WTC11 (cell line): ENCODE data around the gene SCN9A. TPM values are rescaled to one million over a fixed set of nuclear protein-coding genes. Genes with fewer than 3 reads are reported as not detected.

ENCODE experiments used
- ATAC-seq: fragments of 200-7000 bp; cut with Tn5 transposase; 2 replicates; pipeline ENCODE4 v1.10.0; 2021; ENCODE audit warnings: mild to moderate bottlenecking, moderate library complexity
- CTCF ChIA-PET: fragments of 300-600 bp; sonication (Branson Sonifier 250); formaldehyde crosslinking; loops from one replicate; lab custom pipeline; 2021; ENCODE audit warnings: antibody characterized with exemption; lab: Charles Lee
- POLR2A ChIA-PET: fragments of 350-600 bp; sonication (Branson Sonifier 250); formaldehyde crosslinking; loops from one replicate; lab custom pipeline; 2021; ENCODE audit warnings: antibody characterized with exemption; lab: Charles Lee
- DNase-seq: peaks from one replicate; pipeline ENCODE4 v3.0.0; 2021; ENCODE audit warnings: low spot score
- H3K27ac Mint-ChIP-seq: 2 replicates; pipeline ENCODE4 v1.8.0; 2021; ENCODE audit warnings: mixed read lengths
- H3K27me3 Mint-ChIP-seq: 2 replicates; pipeline ENCODE4 v1.8.0; 2021; ENCODE audit warnings: low read depth, mild to moderate bottlenecking, moderate library complexity, mixed read lengths
- H3K36me3 Mint-ChIP-seq: 2 replicates; pipeline ENCODE4 v1.8.0; 2021; ENCODE audit warnings: mixed read lengths
- H3K4me1 Mint-ChIP-seq: 2 replicates; pipeline ENCODE4 v1.8.0; 2022; ENCODE audit warnings: mixed read lengths
- H3K4me3 Mint-ChIP-seq: 2 replicates; pipeline ENCODE4 v1.8.0; 2021; ENCODE audit warnings: mild to moderate bottlenecking, moderate library complexity, mixed read lengths
- H3K9me3 Mint-ChIP-seq: 2 replicates; pipeline ENCODE4 v1.8.0; 2021; ENCODE audit warnings: mixed read lengths
- ATF6 ChIP-seq: sonication (generic); formaldehyde crosslinking; IDR thresholded peaks from 2 replicates; pipeline ENCODE4 v1.8.1; 2023; ENCODE audit warnings: mild to moderate bottlenecking, missing genetic modification reagents
- CREB1 ChIP-seq: sonication (generic); formaldehyde crosslinking; IDR thresholded peaks from 2 replicates; pipeline ENCODE4 v1.8.0; 2023; ENCODE audit warnings: mild to moderate bottlenecking, missing genetic modification reagents
- ELF4 ChIP-seq: sonication (generic); formaldehyde crosslinking; IDR thresholded peaks from 2 replicates; pipeline ENCODE4 v1.8.1; 2022; ENCODE audit warnings: low read depth, mild to moderate bottlenecking, moderate library complexity, missing genetic modification reagents
- GTF2I ChIP-seq: fragments of 250-450 bp; sonication (Bioruptor Pico); conservative IDR thresholded peaks from 2 replicates; pipeline ENCODE4 v1.4.0; 2021; ENCODE audit warnings: mild to moderate bottlenecking
- IRF2 ChIP-seq: sonication (generic); formaldehyde crosslinking; IDR thresholded peaks from 2 replicates; pipeline ENCODE4 v1.8.0; 2022; ENCODE audit warnings: low read depth, missing genetic modification reagents, borderline replicate concordance
- JUN ChIP-seq: sonication (generic); formaldehyde crosslinking; IDR thresholded peaks from 2 replicates; pipeline ENCODE4 v1.8.0; 2023; ENCODE audit warnings: mild to moderate bottlenecking, missing genetic modification reagents
- NFATC4 ChIP-seq: fragments of 250-450 bp; sonication (Bioruptor Pico); IDR thresholded peaks from 2 replicates; pipeline ENCODE4 v1.9.0; 2021; ENCODE audit warnings: mild to moderate bottlenecking
- NFE2L1 ChIP-seq: sonication (generic); formaldehyde crosslinking; IDR thresholded peaks from 2 replicates; pipeline ENCODE4 v1.8.1; 2023; ENCODE audit warnings: missing genetic modification reagents
- OVOL2 ChIP-seq: fragments of 250-450 bp; sonication (Bioruptor Pico); IDR thresholded peaks from 2 replicates; pipeline ENCODE4 v1.9.0; 2021; ENCODE audit warnings: mild to moderate bottlenecking, borderline replicate concordance
- SP1 ChIP-seq: sonication (generic); formaldehyde crosslinking; conservative IDR thresholded peaks from 2 replicates; pipeline ENCODE4 v1.8.1; 2022; ENCODE audit warnings: missing genetic modification reagents
- TP53 ChIP-seq: sonication (generic); formaldehyde crosslinking; IDR thresholded peaks from 2 replicates; pipeline ENCODE4 v1.8.1; 2023; ENCODE audit warnings: mild to moderate bottlenecking, missing genetic modification reagents
- total RNA-seq: library from RNA; stranded (reverse); gene quantifications from 3 replicates; pipeline ENCODE4 v1.2.3, GENCODE V29; 2021
- TF ChIP-seq, protein P1 (sequence below): fragments of 250-450 bp; sonication (Bioruptor Pico); IDR thresholded peaks from 2 replicates; pipeline ENCODE4 v1.9.0; 2021; ENCODE audit warnings: mild to moderate bottlenecking
- TF ChIP-seq, protein P2 (sequence below): sonication (generic); formaldehyde crosslinking; IDR thresholded peaks from 2 replicates; pipeline ENCODE4 v1.8.1; 2023; ENCODE audit warnings: mild to moderate bottlenecking, moderate library complexity, missing genetic modification reagents
- TF ChIP-seq, protein P3 (sequence below): sonication (generic); formaldehyde crosslinking; IDR thresholded peaks from 2 replicates; pipeline ENCODE4 v1.8.1; 2022; ENCODE audit warnings: missing genetic modification reagents, borderline replicate concordance
- TF ChIP-seq, protein P4 (sequence below): sonication (generic); formaldehyde crosslinking; IDR thresholded peaks from 2 replicates; pipeline ENCODE4 v1.8.0; 2023; ENCODE audit warnings: missing genetic modification reagents
- TF ChIP-seq, protein P5 (sequence below): sonication (generic); formaldehyde crosslinking; IDR thresholded peaks from 2 replicates; pipeline ENCODE4 v1.8.1; 2023; ENCODE audit warnings: mild to moderate bottlenecking, missing genetic modification reagents, borderline replicate concordance
- TF ChIP-seq, protein P6 (sequence below): fragments of 250-450 bp; sonication (Bioruptor Pico); IDR thresholded peaks from 2 replicates; pipeline ENCODE4 v1.9.0; 2021; ENCODE audit warnings: moderate library complexity, mild to moderate bottlenecking, inconsistent platforms, borderline replicate concordance

SCN9A gene
- total RNA-seq, 1 experiment from 2014 or later: 7.3 TPM

DNA sequence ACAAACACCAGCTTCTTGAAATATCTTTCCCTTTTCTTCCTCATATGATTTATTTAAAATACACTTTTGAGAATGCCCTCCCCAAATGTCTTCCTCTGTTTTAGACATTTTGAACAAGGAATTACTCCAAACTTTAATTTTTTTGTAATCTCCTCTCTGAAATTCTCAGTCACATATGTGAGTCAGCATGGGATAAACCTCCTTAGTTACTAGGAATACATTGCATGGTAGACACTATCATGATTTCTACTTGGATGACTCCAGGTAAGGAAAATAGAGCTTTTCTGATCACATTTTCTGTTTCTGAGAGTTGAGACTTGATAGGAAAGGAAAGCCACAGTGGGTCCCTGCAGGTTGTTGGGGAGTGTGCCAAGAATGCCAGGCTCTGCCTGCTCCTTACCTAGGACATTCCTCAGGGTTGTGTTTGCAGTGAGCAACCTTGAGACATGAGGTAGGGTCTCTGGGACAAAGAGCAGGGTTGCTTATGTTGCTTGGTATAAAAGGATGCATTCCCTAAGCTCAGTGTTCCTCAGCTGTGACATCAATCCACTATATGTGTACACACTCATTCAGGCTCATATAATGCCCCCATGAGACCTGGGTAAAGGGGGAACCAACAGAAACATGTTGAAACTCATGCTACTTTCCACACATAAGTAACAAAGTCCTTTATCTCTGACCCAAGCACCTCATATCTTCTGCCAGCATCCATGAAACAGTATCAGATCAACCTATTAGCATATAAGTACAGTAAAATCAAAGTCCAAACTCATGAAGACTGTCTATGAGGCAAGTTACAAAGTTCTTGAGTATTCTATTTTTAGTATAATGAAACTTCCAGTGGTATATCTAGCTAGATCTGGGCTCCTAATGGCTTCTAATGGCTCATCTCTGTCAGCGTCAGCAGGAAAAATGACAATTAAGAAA is 135.1 kb downstream of the SCN9A start:
- TF ChIP-seq NFE2L1 (CRISPR knock-in tag) (no peak), IRF2 (no peak), JUN (no peak), SP1 (CRISPR knock-in tag) (no peak), ATF6 (CRISPR knock-in tag) (no peak), CREB1 (CRISPR knock-in tag) (no peak), GTF2I (CRISPR knock-in tag) (no peak)
- TF ChIP-seq, protein P1, sequence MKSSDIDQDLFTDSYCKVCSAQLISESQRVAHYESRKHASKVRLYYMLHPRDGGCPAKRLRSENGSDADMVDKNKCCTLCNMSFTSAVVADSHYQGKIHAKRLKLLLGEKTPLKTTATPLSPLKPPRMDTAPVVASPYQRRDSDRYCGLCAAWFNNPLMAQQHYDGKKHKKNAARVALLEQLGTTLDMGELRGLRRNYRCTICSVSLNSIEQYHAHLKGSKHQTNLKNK (CRISPR knock-in tag): no peak
- TF ChIP-seq, protein P2, sequence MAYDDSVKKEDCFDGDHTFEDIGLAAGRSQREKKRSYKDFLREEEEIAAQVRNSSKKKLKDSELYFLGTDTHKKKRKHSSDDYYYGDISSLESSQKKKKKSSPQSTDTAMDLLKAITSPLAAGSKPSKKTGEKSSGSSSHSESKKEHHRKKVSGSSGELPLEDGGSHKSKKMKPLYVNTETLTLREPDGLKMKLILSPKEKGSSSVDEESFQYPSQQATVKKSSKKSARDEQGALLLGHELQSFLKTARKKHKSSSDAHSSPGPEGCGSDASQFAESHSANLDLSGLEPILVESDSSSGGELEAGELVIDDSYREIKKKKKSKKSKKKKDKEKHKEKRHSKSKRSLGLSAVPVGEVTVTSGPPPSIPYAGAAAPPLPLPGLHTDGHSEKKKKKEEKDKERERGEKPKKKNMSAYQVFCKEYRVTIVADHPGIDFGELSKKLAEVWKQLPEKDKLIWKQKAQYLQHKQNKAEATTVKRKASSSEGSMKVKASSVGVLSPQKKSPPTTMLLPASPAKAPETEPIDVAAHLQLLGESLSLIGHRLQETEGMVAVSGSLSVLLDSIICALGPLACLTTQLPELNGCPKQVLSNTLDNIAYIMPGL (CRISPR knock-in tag): no peak
- ChIA-PET POLR2A (no interaction called here), CTCF (no interaction called here)
- no peaks in the 10 kb centered on the region for H3K27me3 Mint-ChIP-seq
- no peaks in the 10 kb centered on the region for H3K9me3 Mint-ChIP-seq
- peaks cover 11% of the 10 kb centered on the region for H3K4me1 Mint-ChIP-seq
- DNase-seq (no peak), ATAC-seq (no peak)
- H3K36me3 Mint-ChIP-seq: no peaks in the 10 kb centered on the region
- no peak overlapping the region for H3K4me3 Mint-ChIP-seq
- no peak overlapping the region for H3K27ac Mint-ChIP-seq

- ATAC-seq: peak; percentile 38; the same call in 1 of the 2 replicates
- Mint-ChIP-seq H3K36me3 (no peaks in the 10 kb centered on the region), H3K27me3 (no peaks in the 10 kb centered on the region), H3K4me1 (peaks cover 11% of the 10 kb centered on the region), H3K27ac (no peak overlapping the region), H3K4me3 (no peak overlapping the region), H3K9me3 (no peaks in the 10 kb centered on the region)
- ChIA-PET POLR2A (no interaction called here), CTCF (no interaction called here)
- no peak for DNase-seq
- TF ChIP-seq, protein P3, sequence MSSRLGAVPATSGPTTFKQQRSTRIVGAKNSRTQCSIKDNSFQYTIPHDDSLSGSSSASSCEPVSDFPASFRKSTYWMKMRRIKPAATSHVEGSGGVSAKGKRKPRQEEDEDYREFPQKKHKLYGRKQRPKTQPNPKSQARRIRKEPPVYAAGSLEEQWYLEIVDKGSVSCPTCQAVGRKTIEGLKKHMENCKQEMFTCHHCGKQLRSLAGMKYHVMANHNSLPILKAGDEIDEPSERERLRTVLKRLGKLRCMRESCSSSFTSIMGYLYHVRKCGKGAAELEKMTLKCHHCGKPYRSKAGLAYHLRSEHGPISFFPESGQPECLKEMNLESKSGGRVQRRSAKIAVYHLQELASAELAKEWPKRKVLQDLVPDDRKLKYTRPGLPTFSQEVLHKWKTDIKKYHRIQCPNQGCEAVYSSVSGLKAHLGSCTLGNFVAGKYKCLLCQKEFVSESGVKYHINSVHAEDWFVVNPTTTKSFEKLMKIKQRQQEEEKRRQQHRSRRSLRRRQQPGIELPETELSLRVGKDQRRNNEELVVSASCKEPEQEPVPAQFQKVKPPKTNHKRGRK: no peak
- TF ChIP-seq ATF6 (CRISPR knock-in tag) (no peak), NFE2L1 (CRISPR knock-in tag) (no peak), ELF4 (CRISPR knock-in tag) (no peak), TP53 (no peak), OVOL2 (CRISPR knock-in tag) (no peak), NFATC4 (CRISPR knock-in tag) (no peak)
- TF ChIP-seq, protein P4, sequence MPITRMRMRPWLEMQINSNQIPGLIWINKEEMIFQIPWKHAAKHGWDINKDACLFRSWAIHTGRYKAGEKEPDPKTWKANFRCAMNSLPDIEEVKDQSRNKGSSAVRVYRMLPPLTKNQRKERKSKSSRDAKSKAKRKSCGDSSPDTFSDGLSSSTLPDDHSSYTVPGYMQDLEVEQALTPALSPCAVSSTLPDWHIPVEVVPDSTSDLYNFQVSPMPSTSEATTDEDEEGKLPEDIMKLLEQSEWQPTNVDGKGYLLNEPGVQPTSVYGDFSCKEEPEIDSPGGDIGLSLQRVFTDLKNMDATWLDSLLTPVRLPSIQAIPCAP (CRISPR knock-in tag): no peak
- TF ChIP-seq, protein P5, sequence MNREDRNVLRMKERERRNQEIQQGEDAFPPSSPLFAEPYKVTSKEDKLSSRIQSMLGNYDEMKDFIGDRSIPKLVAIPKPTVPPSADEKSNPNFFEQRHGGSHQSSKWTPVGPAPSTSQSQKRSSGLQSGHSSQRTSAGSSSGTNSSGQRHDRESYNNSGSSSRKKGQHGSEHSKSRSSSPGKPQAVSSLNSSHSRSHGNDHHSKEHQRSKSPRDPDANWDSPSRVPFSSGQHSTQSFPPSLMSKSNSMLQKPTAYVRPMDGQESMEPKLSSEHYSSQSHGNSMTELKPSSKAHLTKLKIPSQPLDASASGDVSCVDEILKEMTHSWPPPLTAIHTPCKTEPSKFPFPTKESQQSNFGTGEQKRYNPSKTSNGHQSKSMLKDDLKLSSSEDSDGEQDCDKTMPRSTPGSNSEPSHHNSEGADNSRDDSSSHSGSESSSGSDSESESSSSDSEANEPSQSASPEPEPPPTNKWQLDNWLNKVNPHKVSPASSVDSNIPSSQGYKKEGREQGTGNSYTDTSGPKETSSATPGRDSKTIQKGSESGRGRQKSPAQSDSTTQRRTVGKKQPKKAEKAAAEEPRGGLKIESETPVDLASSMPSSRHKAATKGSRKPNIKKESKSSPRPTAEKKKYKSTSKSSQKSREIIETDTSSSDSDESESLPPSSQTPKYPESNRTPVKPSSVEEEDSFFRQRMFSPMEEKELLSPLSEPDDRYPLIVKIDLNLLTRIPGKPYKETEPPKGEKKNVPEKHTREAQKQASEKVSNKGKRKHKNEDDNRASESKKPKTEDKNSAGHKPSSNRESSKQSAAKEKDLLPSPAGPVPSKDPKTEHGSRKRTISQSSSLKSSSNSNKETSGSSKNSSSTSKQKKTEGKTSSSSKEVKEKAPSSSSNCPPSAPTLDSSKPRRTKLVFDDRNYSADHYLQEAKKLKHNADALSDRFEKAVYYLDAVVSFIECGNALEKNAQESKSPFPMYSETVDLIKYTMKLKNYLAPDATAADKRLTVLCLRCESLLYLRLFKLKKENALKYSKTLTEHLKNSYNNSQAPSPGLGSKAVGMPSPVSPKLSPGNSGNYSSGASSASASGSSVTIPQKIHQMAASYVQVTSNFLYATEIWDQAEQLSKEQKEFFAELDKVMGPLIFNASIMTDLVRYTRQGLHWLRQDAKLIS: no peak
- TF ChIP-seq, protein P6, sequence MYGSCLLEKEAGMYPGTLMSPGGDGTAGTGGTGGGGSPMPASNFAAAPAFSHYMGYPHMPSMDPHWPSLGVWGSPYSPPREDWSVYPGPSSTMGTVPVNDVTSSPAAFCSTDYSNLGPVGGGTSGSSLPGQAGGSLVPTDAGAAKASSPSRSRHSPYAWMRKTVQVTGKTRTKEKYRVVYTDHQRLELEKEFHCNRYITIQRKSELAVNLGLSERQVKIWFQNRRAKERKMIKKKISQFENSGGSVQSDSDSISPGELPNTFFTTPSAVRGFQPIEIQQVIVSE (CRISPR knock-in tag): no peak
Measured at GRCh38 chr2:166239548-166239947, 136.2 kb downstream of the SCN9A start.
